Left kidney (tissue), 8 donors: Measurements from ENCODE around the gene RIF1. TPM values are rescaled to one million over a fixed set of nuclear protein-coding genes. Genes with fewer than 3 reads are reported as not detected.
A peak's percentile ranks its signal among the peaks of the same experiment; 100 is the strongest.

Experiments
- DNase-seq: peaks from one replicate; pipeline ENCODE4 v3.0.0-alpha.2; 2013
- long read RNA-seq, 8 donors: transcript quantifications; one replicate each; lab custom pipeline, GENCODE V29; 2026
- polyA plus RNA-seq: library from polyadenylated mRNA; unstranded; fragments of 120-200 nt; gene quantifications from one replicate; pipeline ENCODE4 v1.2.1, GENCODE V29; 2013; ENCODE audit not compliant: insufficient read length

Gene RIF1, protein sequence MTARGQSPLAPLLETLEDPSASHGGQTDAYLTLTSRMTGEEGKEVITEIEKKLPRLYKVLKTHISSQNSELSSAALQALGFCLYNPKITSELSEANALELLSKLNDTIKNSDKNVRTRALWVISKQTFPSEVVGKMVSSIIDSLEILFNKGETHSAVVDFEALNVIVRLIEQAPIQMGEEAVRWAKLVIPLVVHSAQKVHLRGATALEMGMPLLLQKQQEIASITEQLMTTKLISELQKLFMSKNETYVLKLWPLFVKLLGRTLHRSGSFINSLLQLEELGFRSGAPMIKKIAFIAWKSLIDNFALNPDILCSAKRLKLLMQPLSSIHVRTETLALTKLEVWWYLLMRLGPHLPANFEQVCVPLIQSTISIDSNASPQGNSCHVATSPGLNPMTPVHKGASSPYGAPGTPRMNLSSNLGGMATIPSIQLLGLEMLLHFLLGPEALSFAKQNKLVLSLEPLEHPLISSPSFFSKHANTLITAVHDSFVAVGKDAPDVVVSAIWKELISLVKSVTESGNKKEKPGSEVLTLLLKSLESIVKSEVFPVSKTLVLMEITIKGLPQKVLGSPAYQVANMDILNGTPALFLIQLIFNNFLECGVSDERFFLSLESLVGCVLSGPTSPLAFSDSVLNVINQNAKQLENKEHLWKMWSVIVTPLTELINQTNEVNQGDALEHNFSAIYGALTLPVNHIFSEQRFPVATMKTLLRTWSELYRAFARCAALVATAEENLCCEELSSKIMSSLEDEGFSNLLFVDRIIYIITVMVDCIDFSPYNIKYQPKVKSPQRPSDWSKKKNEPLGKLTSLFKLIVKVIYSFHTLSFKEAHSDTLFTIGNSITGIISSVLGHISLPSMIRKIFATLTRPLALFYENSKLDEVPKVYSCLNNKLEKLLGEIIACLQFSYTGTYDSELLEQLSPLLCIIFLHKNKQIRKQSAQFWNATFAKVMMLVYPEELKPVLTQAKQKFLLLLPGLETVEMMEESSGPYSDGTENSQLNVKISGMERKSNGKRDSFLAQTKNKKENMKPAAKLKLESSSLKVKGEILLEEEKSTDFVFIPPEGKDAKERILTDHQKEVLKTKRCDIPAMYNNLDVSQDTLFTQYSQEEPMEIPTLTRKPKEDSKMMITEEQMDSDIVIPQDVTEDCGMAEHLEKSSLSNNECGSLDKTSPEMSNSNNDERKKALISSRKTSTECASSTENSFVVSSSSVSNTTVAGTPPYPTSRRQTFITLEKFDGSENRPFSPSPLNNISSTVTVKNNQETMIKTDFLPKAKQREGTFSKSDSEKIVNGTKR (N-terminal part only)
- 52.6 TPM for polyA plus RNA-seq
- long read RNA-seq, donor 1: 0 reads
- long read RNA-seq, donor 2: 0 reads
- long read RNA-seq, donor 3: 0 reads
- long read RNA-seq, donor 4: 0 reads
- long read RNA-seq, donor 5, partial matches to known transcripts: 7 of 7 reads
- long read RNA-seq, donor 5, other reads (novel, unspliced or antisense): 0 of 7 reads
- long read RNA-seq, donor 6, partial matches to known transcripts: 13 of 13 reads
- long read RNA-seq, donor 6, other reads (novel, unspliced or antisense): 0 of 13 reads
- long read RNA-seq, donor 7, partial matches to known transcripts: 9 of 9 reads
- long read RNA-seq, donor 7, other reads (novel, unspliced or antisense): 0 of 9 reads
- long read RNA-seq, donor 8: 0 reads

DNA sequence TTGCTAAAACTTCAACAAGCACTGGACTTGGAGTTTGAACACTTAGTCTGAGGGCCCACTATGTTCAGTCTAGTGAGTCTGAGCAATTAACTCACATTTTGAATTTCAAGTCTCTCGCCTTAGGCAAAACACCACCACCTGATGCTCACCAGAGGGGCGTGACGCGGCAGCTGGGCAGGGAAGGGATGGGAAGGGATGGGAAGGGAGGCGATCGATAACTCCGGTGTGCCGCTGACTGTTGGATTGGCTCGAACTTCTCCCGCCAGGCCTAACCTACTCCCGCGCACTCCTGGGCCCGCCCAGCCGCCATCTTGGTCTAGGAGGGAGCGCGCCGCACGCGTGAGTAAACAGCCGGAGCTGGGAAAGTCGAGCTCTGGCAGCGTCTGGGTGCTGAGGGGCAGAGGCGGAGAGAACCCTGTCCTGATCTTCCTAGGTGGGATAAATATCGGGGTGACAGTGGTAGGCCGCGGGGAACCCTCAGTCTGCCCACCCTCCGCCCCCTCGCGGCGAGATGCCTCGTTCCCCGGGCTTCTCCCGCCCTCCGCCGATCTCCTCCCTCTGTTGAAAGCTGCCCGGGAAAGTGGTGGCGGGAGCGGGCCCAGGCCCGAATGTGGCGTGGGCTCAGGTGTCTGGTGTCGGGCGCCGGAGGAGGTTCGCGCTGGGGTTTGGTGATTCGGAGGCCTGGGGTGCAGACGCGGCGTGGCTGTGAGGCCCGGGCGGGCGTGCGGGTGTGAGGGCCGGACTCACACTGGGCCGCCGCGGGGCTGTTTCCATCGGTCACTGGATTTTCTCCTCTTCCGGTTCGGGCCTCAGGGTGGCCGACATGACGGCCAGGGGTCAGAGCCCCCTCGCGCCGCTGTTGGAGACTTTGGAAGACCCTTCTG, at the start of gene RIF1:
TSS of gene RIF1 (plus strand) at position 302 of the 884 bp plus-strand sequence. CDS start at position 824, 522 bp downstream.
- DNase-seq: peak; percentile 91

DNA sequence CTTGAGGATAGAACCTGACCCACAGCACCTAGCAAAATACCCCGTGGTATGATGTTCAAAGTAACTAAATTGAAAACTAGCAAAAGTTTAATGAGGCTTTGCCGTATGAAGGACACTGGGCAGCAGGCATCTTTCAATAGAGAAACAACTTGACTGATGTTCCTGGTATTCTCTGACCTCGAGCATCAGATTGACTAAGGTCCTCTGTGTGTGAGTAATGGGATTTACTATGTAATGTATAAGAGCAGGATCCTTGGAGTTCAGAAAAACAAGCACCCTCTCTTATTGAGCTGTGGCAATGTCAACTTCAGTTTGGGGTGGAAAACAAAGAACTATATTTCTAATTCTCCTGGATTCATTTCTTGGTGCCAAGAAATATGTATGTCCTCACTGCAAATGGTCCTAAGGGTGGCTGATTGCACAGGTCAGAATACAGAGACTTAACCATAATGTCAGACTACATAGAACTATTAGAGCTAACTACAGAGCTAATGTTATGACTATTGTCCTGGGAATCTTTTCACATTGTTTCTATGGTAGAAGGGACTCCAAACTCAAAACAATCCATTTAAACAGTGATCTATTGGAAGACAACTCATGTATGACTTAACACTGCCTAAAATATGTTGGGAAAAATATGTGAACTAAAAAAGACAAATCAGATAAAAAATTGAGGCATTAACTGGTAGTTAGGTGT, 47.9 kb upstream of the RIF1 start:
- no peak for DNase-seq

DNA sequence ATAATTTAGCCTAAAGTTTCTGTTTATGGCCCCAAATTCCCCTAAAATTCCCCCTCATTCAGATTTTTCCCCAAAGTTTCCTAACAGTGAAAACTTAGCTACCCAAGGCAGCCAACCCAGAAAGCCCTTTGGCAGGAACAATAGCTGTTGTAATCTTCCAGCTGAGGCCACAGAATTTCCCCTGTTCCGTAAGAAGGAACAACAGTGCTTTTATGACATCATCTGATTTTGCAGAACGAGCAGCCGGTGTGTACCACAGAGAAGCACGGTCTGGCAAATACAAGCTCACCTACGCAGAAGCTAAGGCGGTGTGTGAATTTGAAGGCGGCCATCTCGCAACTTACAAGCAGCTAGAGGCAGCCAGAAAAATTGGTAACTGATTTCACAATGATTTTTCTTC, 46.0 kb upstream of the RIF1 start:
- no peak for DNase-seq

DNA sequence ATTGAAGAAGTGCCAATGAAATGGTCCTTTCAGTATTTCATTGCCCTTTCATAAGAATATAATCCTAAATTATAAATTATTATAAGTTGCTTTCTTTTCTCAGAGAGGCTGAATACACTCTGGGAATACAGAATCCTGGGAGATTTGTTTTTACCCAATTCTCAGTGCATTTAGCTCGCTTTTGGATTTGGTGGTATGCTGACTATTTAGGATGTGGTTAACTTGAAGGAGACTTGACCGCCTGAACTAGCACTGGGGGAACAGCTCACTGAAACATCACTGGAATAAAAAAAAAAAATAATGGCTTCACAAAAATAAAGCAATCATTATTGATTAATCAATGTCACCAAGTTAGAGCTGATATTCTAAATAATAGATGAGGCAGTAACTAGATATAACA, 42.1 kb upstream of the RIF1 start:
- DNase-seq: no peak

DNA sequence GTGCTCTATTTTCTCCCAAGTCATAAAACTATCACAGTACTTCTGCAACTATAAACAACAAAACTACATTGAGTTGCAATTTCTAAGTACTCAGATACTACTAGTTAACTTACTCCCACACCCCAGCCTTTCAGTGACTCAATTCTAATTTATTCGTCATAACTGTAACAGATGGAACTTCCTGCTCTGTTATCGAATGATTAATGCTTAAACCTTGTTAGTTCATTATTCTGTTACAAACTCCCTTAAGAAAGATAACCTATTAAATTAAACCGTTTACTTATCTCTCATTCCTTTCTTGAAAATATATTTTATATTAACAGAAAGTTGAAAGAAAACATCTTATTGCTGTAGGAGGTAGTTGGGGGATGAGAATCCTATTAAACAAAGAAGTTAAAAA, 35.3 kb upstream of the RIF1 start:
- peak; percentile 22 for DNase-seq

DNA sequence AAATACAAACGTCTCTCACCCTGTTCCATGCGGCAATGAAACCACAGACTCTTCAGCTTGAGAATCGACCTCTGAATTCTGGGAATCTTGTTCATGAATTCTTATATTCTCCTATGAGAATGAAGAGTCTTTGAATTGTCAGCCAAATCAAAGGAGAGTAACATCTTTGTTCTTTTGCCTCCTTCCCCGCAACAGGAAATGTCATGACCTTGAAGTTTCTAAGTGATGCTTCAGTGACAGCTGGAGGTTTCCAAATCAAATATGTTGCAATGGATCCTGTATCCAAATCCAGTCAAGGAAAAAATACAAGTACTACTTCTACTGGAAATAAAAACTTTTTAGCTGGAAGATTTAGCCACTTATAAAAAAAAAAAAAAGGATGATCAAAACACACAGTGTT, 30.5 kb upstream of the RIF1 start:
- DNase-seq: no peak

DNA sequence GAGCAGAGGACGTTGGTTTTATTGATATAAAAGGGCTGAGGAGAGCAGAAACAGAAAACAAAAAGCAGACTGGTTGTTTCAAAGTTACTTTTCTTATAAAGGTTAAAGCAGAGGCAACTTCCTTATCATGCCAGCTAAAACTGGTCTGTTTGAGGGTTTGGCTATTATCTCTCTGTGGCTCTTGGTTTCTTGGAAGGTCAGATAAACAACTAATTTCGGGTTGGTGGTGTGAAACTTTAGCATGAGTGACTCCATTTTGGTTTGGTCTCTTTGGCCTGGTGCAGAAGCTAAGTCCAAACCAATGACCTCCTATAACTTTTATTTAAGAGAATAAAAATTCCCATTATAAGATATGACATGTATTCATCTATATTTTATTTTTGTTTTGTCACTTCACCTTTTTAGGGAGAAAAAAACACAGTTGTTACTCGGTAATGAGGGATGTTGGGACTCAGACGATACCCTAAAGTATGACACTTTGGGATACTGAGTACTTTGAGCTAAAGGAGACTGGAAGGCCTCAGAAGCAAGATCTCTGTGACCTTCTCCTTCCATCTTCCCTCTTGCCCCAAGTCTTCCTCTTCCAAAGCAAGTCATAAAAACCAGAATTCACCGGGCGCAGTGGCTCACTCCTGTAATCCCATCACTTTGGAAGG, 29.0 kb upstream of the RIF1 start:
- no peak for DNase-seq

DNA sequence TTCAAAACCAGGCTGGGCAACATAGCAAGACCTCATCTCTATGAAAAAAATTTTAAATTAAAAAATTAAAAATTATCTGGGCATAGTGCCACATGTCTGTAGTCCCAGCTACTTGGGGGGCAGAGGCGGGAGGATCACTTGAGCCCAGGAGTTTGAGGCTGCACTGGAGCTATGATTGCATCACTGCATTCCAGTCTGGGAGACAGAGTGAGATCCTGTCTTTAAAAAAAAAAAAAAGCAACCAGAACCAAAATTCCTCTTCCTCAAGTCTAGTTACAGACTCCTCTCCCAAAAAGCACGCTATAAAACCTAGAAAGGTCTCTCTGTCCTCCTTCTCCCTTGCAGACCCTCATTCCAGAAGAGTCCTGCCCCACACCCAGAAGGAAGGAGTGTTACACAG, 28.4 kb upstream of the RIF1 start:
- no peak for DNase-seq

DNA sequence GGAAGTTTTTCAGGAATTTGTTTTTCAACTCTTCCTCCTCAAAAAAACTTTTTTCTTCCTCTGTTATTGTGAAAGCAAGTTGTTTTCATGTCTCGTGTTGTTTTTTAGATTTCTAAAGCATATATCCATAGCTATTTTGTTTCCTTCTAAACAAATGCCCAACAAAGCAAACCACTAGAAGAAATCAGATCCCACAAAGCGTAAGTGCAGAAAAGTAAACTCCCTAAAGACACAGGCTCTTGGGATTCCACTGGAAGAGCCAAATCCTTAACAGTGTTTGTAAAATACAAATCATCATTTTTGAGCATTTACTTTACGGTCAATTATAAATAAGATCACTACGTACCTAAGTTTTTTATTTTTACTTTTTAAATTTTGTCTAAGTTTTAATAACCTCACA, 21.7 kb upstream of the RIF1 start:
- DNase-seq: no peak

DNA sequence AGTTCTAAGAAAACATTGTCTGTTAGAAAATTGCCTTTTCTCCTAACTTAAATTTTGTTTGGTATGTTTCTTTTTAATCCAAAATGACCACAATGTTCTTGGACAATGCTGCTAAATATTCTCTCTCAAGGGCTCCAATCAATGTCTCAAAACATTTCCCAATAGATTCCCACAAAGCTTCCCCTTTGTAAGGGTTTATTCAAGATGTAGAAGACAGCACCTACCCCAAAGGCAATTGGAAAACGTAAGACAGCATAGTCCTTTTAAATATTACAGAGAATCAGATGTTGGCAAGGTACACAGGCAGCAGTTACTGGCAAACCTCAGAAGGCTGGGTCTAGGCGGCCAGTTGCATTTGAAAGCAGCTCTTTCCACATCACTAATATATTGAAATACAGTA, 18.3 kb upstream of the RIF1 start:
- no peak for DNase-seq

DNA sequence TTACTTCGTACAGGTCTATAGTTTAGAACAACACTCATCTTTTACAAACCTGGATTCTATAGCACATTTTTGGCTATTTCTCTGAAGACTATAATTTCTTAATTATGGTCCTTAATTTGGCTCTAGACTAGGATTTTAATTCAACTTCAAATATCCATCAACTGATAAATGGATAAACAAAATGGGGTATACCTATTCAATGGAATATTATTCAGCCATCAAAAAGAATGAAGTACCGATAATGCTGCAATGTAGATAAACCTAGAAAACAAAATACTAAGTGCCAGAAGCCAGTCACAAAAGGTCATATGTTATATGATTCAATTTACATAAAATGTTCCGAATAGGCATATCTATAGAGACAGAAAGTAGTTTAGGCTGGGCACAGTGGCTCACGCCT, 15.2 kb upstream of the RIF1 start:
- no peak for DNase-seq

DNA sequence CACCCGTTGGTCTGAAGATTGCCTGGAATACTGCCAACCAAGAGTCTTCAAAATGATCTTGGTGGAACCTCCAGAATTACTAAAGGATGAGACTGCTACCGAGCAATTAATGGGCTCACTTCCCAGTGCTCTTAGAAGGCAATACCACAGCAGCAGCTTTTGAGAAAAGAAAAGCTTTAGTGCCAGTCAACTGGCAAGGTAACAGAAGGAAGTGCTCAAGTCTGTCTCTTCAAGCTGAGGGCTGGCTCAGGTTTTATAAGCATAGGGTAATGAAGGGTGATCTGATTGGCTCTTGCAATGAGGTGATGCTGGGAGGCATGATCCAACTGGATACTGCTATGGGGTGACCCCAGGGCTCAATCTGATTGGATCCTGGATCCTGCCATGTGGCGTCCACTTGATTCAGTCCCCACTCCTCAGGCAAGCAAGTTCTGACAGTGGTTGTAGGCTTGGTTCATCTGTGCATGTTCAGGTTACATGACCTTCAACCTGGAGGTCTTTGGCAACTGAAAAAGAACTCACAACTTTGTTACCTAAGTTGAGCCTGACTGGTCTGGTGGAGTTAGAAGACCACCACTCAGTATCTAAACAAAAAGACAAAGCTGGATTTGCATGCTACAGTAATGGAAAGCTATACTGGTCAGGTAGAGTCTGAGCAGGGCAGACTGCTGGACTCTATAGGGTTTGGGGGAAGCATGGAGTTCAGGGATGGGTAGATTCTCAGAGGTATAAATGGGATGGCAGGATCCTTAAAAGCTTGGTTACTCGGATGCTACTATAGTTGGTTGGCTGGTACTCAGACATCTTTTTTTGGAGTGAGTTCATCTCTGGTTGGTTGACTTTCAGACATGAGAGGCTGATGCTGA, 14.0 kb upstream of the RIF1 start:
- DNase-seq: no peak

DNA sequence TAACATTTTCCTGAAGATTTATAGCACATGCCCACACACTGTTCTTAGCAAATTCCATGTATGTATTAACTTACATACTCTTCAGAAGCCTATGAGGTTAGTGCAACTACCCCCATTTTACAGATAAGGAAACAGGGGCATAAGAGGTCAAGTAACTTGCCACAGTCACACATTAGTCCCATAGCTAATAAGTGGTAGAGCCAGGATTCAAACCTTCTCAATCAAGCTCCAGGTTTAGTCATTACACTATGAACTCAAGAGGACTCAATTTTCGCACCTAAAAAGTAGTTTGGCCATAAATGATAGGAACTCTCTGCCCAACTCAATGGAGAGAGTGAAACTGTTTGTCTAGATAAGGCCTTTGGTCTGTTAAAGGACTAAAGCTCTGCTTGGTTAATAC, 9.7 kb upstream of the RIF1 start:
- no peak for DNase-seq

DNA sequence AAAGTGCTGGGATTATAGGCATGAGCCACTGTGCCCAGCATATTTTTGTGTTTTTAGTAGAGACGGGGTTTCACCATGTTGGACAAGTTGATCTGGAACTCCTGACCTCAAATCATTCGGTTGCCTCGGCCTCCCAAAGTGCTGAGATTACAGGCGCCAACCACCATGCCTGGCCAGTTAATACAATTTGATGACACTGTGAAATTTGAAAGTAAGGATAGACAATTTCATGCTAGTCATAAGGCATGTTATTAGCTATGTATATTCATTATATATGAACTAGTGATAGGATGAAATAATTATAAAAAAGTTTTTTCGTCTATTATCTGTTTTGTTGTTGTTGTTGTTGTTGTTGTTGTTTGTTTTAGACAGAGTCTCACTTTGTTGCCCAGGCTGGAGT, 8.6 kb upstream of the RIF1 start:
- DNase-seq: no peak

DNA sequence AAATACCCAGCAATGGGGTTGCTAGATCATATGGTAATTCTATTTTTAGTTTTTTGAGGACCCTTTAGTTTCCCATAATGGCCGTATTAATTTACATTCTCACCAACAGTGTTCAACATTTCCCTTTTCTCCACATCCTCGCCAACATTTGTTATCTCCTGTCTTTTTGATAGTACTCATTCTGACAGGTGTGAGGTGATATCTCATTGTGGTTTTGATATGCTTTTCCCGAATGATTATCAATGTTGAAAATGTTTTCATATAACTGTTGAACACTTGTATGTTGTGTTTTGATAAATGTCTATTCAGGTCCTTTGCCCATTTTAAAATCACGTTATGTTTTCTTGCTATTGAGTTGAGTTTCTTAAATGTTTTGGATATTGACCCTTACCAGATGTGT, 5.8 kb upstream of the RIF1 start:
- no peak for DNase-seq

DNA sequence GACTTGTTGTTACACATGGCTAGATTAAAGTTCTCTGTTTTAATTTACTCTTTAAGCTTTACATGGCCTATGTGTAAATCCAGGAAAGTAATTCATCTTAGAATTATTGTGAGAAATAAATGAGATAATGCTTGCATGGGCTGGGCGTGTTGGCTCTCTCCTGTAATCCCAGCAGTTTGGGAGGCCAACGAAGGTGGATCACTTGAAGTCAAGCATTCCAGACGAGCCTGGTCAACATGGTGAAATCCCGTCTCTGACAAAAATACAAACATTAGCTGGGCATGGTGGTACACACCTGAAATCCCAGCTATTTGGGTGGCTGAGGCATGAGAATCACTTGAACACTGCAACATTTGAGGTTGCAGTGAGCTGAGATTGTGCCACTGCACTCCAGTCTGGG, 4.3 kb upstream of the RIF1 start:
- no peak for DNase-seq

DNA sequence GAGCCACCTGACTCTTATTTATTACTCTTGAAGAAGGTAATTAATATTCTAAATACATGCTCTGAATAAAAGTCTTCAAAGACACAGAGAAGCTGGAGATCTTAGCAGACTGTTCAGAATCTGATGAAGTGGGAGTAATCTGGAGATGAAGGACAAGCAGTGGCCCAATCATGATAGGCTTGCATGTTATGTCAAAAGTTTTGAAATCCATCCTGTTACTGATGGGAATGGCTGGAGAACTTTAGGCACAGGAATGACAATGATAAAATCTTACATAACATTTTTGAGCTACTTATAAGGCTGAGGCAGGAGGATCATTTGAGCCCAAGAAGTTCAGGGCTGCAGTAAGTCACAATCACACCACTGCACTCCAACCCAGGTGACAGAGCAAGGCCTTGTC, 2.4 kb upstream of the RIF1 start:
- no peak for DNase-seq
